Esophagus muscularis mucosa (tissue), 4 donors: ENCODE results near the gene ARHGAP21. TPM values are rescaled to one million over a fixed set of nuclear protein-coding genes. Genes with fewer than 3 reads are reported as not detected.
A peak's percentile ranks its signal among the peaks of the same experiment; 100 is the strongest.

ENCODE experiments used
- DNase-seq: peaks from one replicate; pipeline ENCODE4 v3.0.0-alpha.2; 2017; ENCODE audit errors: extremely low spot score
- H3K27ac ChIP-seq, 4 donors: fragments of 200-600 bp; sonication (generic); replicated peaks in 1 of 4; 1 replicate in 3 of 4; 2 replicates in 1 of 4; pipeline ENCODE4 v1.5.1; 2016 to 2019; ENCODE audit warnings: mild to moderate bottlenecking in 1 of 4
- H3K27me3 ChIP-seq, 4 donors: fragments of 200-600 bp; sonication (generic); one replicate each; pipeline versions ENCODE4 v1.5.1 to v1.6.0; 2016 to 2019
- H3K36me3 ChIP-seq, 4 donors: fragments of 200-600 bp; sonication (generic); one replicate each; pipeline ENCODE4 v1.5.1; 2016 to 2019
- H3K4me1 ChIP-seq, 4 donors: fragments of 200-600 bp; sonication (generic); one replicate each; pipeline ENCODE4 v1.5.1; 2016 to 2019
- H3K4me3 ChIP-seq, 4 donors: fragments of 200-600 bp; sonication (generic); 1 replicate in 2 of 4; 2 replicates in 2 of 4; pipeline ENCODE4 v1.5.1; 2016 to 2019; ENCODE audit warnings: mild to moderate bottlenecking in 4 of 4, moderate library complexity in 1 of 4
- H3K9me3 ChIP-seq, 4 donors: fragments of 200-600 bp; sonication (generic); 1 replicate in 3 of 4; 2 replicates in 1 of 4; pipeline ENCODE4 v1.5.1; 2016 to 2019
- EP300 ChIP-seq: sonication (generic); formaldehyde crosslinking; IDR thresholded peaks from one replicate; pipeline ENCODE4 v1.6.1; 2017; ENCODE audit warnings: antibody characterized with exemption
- POLR2A ChIP-seq: fragments of 450-650 bp; IDR thresholded peaks from one replicate; pipeline ENCODE4 v1.6.1; 2017; ENCODE audit warnings: antibody characterized with exemption, moderate library complexity, mild to moderate bottlenecking, low read depth
- POLR2AphosphoS5 ChIP-seq, 2 donors: sonication (generic); formaldehyde crosslinking; IDR thresholded peaks; one replicate each; pipeline ENCODE4 v1.6.1; 2017; ENCODE audit warnings: antibody characterized with exemption in 2 of 2
- WGBS: methylation state at CpG from one replicate; pipeline ENCODE4 v1.1.5; 2018; 5-methylcytosine and 5-hydroxymethylcytosine counted together
- intact Hi-C: fragments of 100-400 bp; cut with DNase I; formaldehyde crosslinking; loops from one replicate; pipeline ENCODE4 v1.15.1; 2023
- total RNA-seq, 4 donors: library from RNA; depleted of rRNA; stranded (reverse); fragments of >200 nt; gene quantifications; one replicate each; pipeline versions ENCODE4 v1.1.0 to v1.2.1, GENCODE V29; 2016
- TF ChIP-seq, protein P1 (sequence below), 3 experiments: fragments of 200-600 bp in 2 of 3; fragments of 450-650 bp in 1 of 3; sonication (generic) in 2 of 3; IDR thresholded peaks; one replicate each; pipeline ENCODE4 v1.5.1; 2017 to 2019; ENCODE audit warnings: antibody characterized with exemption in 3 of 3, mild to moderate bottlenecking in 2 of 3, moderate library complexity in 1 of 3

Gene ARHGAP21
- total RNA-seq, 4 donors from 2014 or later, result 52.7 to 65.7 (median 61.1) TPM

DNA sequence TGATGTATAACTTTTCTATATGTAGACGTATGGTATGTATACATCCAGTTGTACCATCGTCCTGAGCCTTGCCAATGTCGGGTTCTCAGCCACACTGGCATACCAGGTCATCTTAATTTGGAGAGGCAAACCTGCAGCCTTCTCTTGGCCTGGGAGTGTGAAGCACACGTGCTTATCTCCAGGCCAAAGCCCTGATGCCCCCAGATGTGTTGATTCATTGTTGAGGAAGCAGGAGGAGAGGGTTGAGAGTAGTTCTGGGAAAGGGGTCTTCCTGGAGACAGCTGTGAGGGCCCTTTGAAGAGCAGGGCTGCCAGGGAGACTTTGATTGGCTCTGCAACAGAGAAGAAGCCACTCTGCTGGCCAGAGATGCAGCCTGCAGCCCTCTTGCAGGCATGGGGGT lies 155.6 kb downstream of the ARHGAP21 start:
- intact Hi-C loops, result no loop called here
- no peak overlapping the region for H3K27ac ChIP-seq
- WGBS, result 84% methylated on average over 4 of the region's 4 CpGs
- H3K9me3 ChIP-seq, result no peaks in the 10 kb centered on the region
- TF ChIP-seq POLR2A (no peak), EP300 (no peak), POLR2AphosphoS5 (IDR thresholded peaks at IDR 0.05) (no peak)
- TF ChIP-seq, protein P1, sequence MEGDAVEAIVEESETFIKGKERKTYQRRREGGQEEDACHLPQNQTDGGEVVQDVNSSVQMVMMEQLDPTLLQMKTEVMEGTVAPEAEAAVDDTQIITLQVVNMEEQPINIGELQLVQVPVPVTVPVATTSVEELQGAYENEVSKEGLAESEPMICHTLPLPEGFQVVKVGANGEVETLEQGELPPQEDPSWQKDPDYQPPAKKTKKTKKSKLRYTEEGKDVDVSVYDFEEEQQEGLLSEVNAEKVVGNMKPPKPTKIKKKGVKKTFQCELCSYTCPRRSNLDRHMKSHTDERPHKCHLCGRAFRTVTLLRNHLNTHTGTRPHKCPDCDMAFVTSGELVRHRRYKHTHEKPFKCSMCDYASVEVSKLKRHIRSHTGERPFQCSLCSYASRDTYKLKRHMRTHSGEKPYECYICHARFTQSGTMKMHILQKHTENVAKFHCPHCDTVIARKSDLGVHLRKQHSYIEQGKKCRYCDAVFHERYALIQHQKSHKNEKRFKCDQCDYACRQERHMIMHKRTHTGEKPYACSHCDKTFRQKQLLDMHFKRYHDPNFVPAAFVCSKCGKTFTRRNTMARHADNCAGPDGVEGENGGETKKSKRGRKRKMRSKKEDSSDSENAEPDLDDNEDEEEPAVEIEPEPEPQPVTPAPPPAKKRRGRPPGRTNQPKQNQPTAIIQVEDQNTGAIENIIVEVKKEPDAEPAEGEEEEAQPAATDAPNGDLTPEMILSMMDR (IDR thresholded peaks at IDR 0.05), result no peak
- DNase-seq, result no peak
- no peak overlapping the region for H3K4me3 ChIP-seq
- H3K4me1 ChIP-seq, result no peaks in the 10 kb centered on the region
- H3K36me3 ChIP-seq, result no peaks in the 10 kb centered on the region
- H3K27me3 ChIP-seq, result peaks cover 0 to 8% (median 0%) of the 10 kb centered on the region in 4 donors

DNA sequence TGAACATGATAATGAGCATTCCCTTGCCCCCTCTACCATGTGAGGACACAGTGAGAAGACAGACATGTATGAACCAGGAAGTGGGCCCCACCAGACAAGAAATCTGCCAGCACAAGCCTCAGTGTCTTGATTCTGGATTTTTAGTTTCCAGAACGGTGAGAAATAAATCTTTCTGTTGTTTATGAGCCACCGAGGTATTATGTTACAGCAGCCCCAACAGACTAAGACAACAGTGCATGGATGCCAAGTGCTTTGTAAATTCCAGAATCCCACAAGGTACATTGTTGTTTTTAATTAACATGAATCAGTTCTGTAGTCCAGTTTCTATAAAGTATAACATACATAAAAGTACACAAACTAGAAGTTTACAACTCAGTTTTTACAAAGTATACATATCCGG lies 162.2 kb downstream of the ARHGAP21 start:
- no peak for TF ChIP-seq POLR2AphosphoS5 (IDR thresholded peaks at IDR 0.05)
- no peak for TF ChIP-seq EP300
- no peak for TF ChIP-seq POLR2A
- TF ChIP-seq, protein P1 (IDR thresholded peaks at IDR 0.05), result no peak
- intact Hi-C loops, result no loop called here
- 83% methylated on average over 3 of the region's 3 CpGs for WGBS

GRCh38 chr10:24556750-24557742 lies 166.6 kb downstream of the ARHGAP21 start:
- WGBS, result 66% methylated on average over 24 of the region's 24 CpGs
- Histone ChIP-seq H3K27me3 (peaks cover 0 to 24% (median 0%) of the 10 kb centered on the region in 4 donors), H3K27ac (no peak overlapping the region), H3K9me3 (no peaks in the 10 kb centered on the region), H3K36me3 (no peaks in the 10 kb centered on the region), H3K4me1 (peaks cover 0 to 5% (median 0%) of the 10 kb centered on the region in 4 donors), H3K4me3 (no peak overlapping the region)
- intact Hi-C loops, result no loop called here
- TF ChIP-seq, protein P1 (IDR thresholded peaks at IDR 0.05), result peak; percentile 36 to 68 (median 44)
- TF ChIP-seq POLR2AphosphoS5 (IDR thresholded peaks at IDR 0.05), result no peak
- peak; percentile 82 for DNase-seq

More for the DNA sequence above, 162.2 kb downstream of the ARHGAP21 start:
- DNase-seq, result no peak
- H3K4me3 ChIP-seq, result no peak overlapping the region
- no peaks in the 10 kb centered on the region for H3K36me3 ChIP-seq
- H3K27ac ChIP-seq, result no peak overlapping the region
- no peaks in the 10 kb centered on the region for H3K9me3 ChIP-seq
- peaks cover 0 to 5% (median 0%) of the 10 kb centered on the region in 4 donors for H3K27me3 ChIP-seq
- H3K4me1 ChIP-seq, result peaks cover 0 to 5% (median 0%) of the 10 kb centered on the region in 4 donors

DNA sequence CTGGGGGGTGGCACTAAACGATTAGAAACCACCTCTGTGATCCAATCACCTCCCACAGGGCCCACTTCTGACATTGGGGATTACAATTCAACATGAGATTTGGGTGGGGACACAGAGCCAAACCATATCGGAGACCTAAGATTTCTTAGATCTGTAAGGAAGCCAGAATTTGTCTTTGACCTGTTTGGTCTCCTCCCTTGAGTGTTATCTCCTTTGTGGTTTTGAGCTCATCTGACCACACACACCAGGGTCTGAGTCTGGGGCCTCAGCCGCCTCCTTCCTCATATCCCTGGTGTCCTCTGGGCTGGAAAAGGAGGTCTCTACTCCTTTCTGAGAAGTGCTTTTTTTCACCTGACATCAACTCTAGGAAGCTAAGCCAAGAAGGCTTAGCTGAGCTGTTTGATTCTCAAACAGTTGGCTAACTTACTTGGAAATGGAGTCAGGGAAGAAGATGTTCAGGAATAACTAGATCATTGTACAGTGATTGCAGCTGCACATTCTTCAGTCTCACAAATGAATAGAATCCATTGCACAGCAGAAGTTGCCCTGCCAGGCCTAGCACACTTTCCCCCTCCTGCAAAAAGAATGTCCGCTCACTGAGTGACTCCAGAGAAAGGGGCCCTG lies 167.4 kb downstream of the ARHGAP21 start:
- TF ChIP-seq EP300 (no peak), POLR2AphosphoS5 (IDR thresholded peaks at IDR 0.05) (no peak)
- Histone ChIP-seq H3K27me3 (peaks cover 0 to 24% (median 0%) of the 10 kb centered on the region in 4 donors), H3K27ac (no peak overlapping the region), H3K36me3 (no peaks in the 10 kb centered on the region), H3K4me1 (peaks cover 0 to 5% (median 0%) of the 10 kb centered on the region in 4 donors), H3K9me3 (no peaks in the 10 kb centered on the region), H3K4me3 (no peak overlapping the region)
- intact Hi-C loops, result no loop called here
- WGBS, result 82% methylated on average over 4 of the region's 4 CpGs
- no peak for DNase-seq

GRCh38 chr10:24554036-24554435 lies 169.7 kb downstream of the ARHGAP21 start:
- H3K36me3 ChIP-seq, result peaks cover 0 to 8% (median 1%) of the 10 kb centered on the region in 4 donors
- peaks cover 0 to 24% (median 0%) of the 10 kb centered on the region in 4 donors for H3K27me3 ChIP-seq
- peak; percentile 72 for DNase-seq
- H3K9me3 ChIP-seq, result no peaks in the 10 kb centered on the region
- TF ChIP-seq POLR2AphosphoS5 (IDR thresholded peaks at IDR 0.05), result no peak
- TF ChIP-seq EP300, result no peak
- TF ChIP-seq POLR2A, result no peak
- TF ChIP-seq, protein P1 (IDR thresholded peaks at IDR 0.05), result no peak
- H3K27ac ChIP-seq, result no peak overlapping the region
- H3K4me1 ChIP-seq, result peaks cover 0 to 5% (median 0%) of the 10 kb centered on the region in 4 donors
- intact Hi-C loops, result no loop called here
- H3K4me3 ChIP-seq, result no peak overlapping the region
- WGBS, result 83% methylated on average over 6 of the region's 7 CpGs
